Spleen (tissue), 11 donors: ENCODE data around the gene TWF2. TPM values are rescaled to one million over a fixed set of nuclear protein-coding genes. Genes with fewer than 3 reads are reported as not detected.

Experiments used
- DNase-seq: peaks from one replicate; pipeline ENCODE4 v3.0.0-alpha.2; 2020
- H3K27ac ChIP-seq, 8 donors: fragments of 200-600 bp; sonication (generic) in 7 of 8; 1 replicate in 4 of 8; 2 replicates in 4 of 8; pipeline versions ENCODE4 v1.5.0 to v1.8.0; 2016 to 2021; ENCODE audit warnings: inconsistent platforms in 4 of 8, mild to moderate bottlenecking in 4 of 8, moderate library complexity in 1 of 8
- H3K27me3 ChIP-seq, 7 donors: fragments of 200-600 bp; sonication (generic) in 6 of 7; replicated peaks in 1 of 7; 1 replicate in 4 of 7; 2 replicates in 3 of 7; pipeline versions ENCODE4 v1.5.0 to v1.8.0; 2016 to 2021; ENCODE audit warnings: inconsistent platforms in 3 of 7, mild to moderate bottlenecking in 1 of 7
- H3K36me3 ChIP-seq, 6 donors: fragments of 200-600 bp; sonication (generic) in 5 of 6; 1 replicate in 4 of 6; 2 replicates in 2 of 6; pipeline versions ENCODE4 v1.5.0 to v1.8.0; 2016 to 2021; ENCODE audit warnings: inconsistent platforms in 2 of 6
- H3K4me1 ChIP-seq, 6 donors: fragments of 200-600 bp; sonication (generic) in 5 of 6; 1 replicate in 3 of 6; 2 replicates in 3 of 6; pipeline versions ENCODE4 v1.5.0 to v1.8.0; 2016 to 2021; ENCODE audit warnings: inconsistent platforms in 3 of 6
- H3K4me3 ChIP-seq, 8 donors: fragments of 200-600 bp; sonication (generic) in 7 of 8; 1 replicate in 4 of 8; 2 replicates in 4 of 8; pipeline versions ENCODE4 v1.5.0 to v1.8.0; 2016 to 2021; ENCODE audit warnings: inconsistent platforms in 4 of 8, mild to moderate bottlenecking in 4 of 8, moderate library complexity in 2 of 8
- H3K9me3 ChIP-seq, 8 donors: fragments of 200-600 bp; sonication (generic) in 7 of 8; 1 replicate in 4 of 8; 2 replicates in 4 of 8; pipeline versions ENCODE4 v1.5.0 to v1.8.0; 2016 to 2021; ENCODE audit warnings: inconsistent platforms in 4 of 8
- CTCF ChIP-seq, 11 experiments: fragments of 200-600 bp in 7 of 11; fragments of 450-650 bp in 4 of 11; sonication (generic) in 4 of 11; IDR thresholded peaks in 8 of 11; conservative IDR thresholded peaks in 3 of 11; 1 replicate in 7 of 11; 2 replicates in 4 of 11; pipeline versions ENCODE4 v1.4.0 to v1.8.0; 2016 to 2021; ENCODE audit warnings: antibody characterized with exemption in 11 of 11, inconsistent platforms in 4 of 11, mild to moderate bottlenecking in 1 of 11
- POLR2A ChIP-seq, 3 donors: fragments of 450-650 bp; IDR thresholded peaks; one replicate each; pipeline ENCODE4 v1.5.1; 2017; ENCODE audit warnings: antibody characterized with exemption in 3 of 3, mild to moderate bottlenecking in 1 of 3
- POLR2AphosphoS5 ChIP-seq, 3 donors: sonication (generic); formaldehyde crosslinking; IDR thresholded peaks; one replicate each; pipeline ENCODE4 v1.5.1; 2017; ENCODE audit warnings: antibody characterized with exemption in 3 of 3
- WGBS, 5 donors: extraction: QIAGEN DNeasy Blood & Tissue Kit in 3 of 5; methylation state at CpG; one replicate each; pipeline versions ENCODE4 v1.1.5 to v1.1.7; 2013 to 2018; 5-methylcytosine and 5-hydroxymethylcytosine counted together
- intact Hi-C: fragments of 100-400 bp; cut with DNase I; formaldehyde crosslinking; loops from one replicate; pipeline ENCODE4 v1.15.0; 2023; ENCODE audit warnings: low total_unique reads
- polyA plus RNA-seq, 3 donors: library from polyadenylated mRNA; stranded (reverse); fragments of 200-250 nt; gene quantifications; one replicate each; pipeline ENCODE4 v1.2.1, GENCODE V29; 2013
- total RNA-seq, 7 donors: library from RNA; depleted of rRNA in 3 of 7; stranded (reverse); fragments of >200 nt in 3 of 7; fragmentation: NEBNext Ultra II Directional in 4 of 7; extraction: Animal tissue kit (Norgen Biotek cat#: 25700) in 4 of 7; gene quantifications; one replicate each; pipeline versions ENCODE4 v1.1.0 to v1.2.1, GENCODE V29; 2016 to 2021
- donor health status: healthy with polysubstance abuse.
- donor health status: DM: no; HTN: no; CAD: no; lungs with moderate emphysema.
- donor health status: DM: no; HTN: no; CAD: no.
- donor health status: Bipolar disorder and iron deficiency.
- donor health status: healthy.
- donor health status: DM: no; HTN: no; CAD: no.
- donor health status: DM: yes; HTN: yes; CAD: no.

Gene TWF2
- total and polyA plus RNA-seq, 10 donors = 47.3 to 109 (median 68.0) TPM

GRCh38 chr3:52222319-52223221, 16.4 kb downstream of the TWF2 start:
- Histone ChIP-seq H3K4me1 (peaks cover 37 to 100% (median 90%) of the 10 kb centered on the region in 6 donors), H3K9me3 (no peaks in the 10 kb centered on the region), H3K27ac (peak overlapping the region in 3 of 8 donors; percentile 48 to 67 (median 61)), H3K36me3 (peaks cover 0 to 53% (median 0%) of the 10 kb centered on the region in 6 donors), H3K4me3 (peak overlapping the region in 3 of 8 donors; percentile 7 to 50 (median 11)), H3K27me3 (no peaks in the 10 kb centered on the region)
- 87 to 97% (median 88%) methylated on average over 32 to 41 of the region's 41 CpGs for WGBS, 5 donors
- intact Hi-C loops = no loop called here
- DNase-seq = peak; percentile 76
- no peak for TF ChIP-seq POLR2A (IDR thresholded peaks at IDR 0.05)
- no peak for TF ChIP-seq POLR2AphosphoS5 (IDR thresholded peaks at IDR 0.05)
- TF ChIP-seq CTCF (IDR thresholded peaks at IDR 0.05 in 8 of 11, conservative IDR thresholded peaks at IDR 0.05 in 3 of 11) = no peak

- no peaks in the 10 kb centered on the region for H3K9me3 ChIP-seq
- intact Hi-C loops = no loop called here
- no peaks in the 10 kb centered on the region for H3K27me3 ChIP-seq
- 67 to 78% (median 74%) methylated on average over 15 to 34 of the region's 34 CpGs for WGBS, 5 donors
- peak; percentile 88 for DNase-seq
- peak overlapping the region in 3 of 8 donors; percentile 48 to 67 (median 61) for H3K27ac ChIP-seq
- peak overlapping the region in 3 of 8 donors; percentile 7 to 50 (median 11) for H3K4me3 ChIP-seq
- no peak for TF ChIP-seq POLR2A (IDR thresholded peaks at IDR 0.05)
- peak; percentile 26 to 55 (median 45) for TF ChIP-seq POLR2AphosphoS5 (IDR thresholded peaks at IDR 0.05)
- peaks cover 42 to 100% (median 92%) of the 10 kb centered on the region in 6 donors for H3K4me1 ChIP-seq
- peaks cover 0 to 46% (median 0%) of the 10 kb centered on the region in 6 donors for H3K36me3 ChIP-seq
Observed at GRCh38 chr3:52221563-52222318, 17.2 kb downstream of the TWF2 start.

GRCh38 chr3:52221141-52221562, 17.8 kb downstream of the TWF2 start:
- intact Hi-C loops = no loop called here
- 79 to 92% (median 86%) methylated on average over 10 to 27 of the region's 27 CpGs for WGBS, 5 donors
- no peaks in the 10 kb centered on the region for H3K27me3 ChIP-seq

More at GRCh38 chr3:52221141-52221562, 17.8 kb downstream of the TWF2 start:
- Histone ChIP-seq H3K9me3 (no peaks in the 10 kb centered on the region), H3K4me3 (peak overlapping the region in 1 of 8 donors; percentile 50), H3K36me3 (peaks cover 0 to 47% (median 0%) of the 10 kb centered on the region in 6 donors), H3K27ac (peak overlapping the region in 4 of 8 donors; percentile 5 to 67 (median 54)), H3K4me1 (peaks cover 46 to 100% (median 92%) of the 10 kb centered on the region in 6 donors)
- TF ChIP-seq POLR2AphosphoS5 (IDR thresholded peaks at IDR 0.05) (peak in 1 of 3 donors; percentile 16), CTCF (IDR thresholded peaks at IDR 0.05 in 8 of 11, conservative IDR thresholded peaks at IDR 0.05 in 3 of 11) (no peak)
- peak; percentile 79 for DNase-seq
